Left lung (tissue), 10 donors: ENCODE results near the gene KDM8. TPM values are rescaled to one million over a fixed set of nuclear protein-coding genes. Genes with fewer than 3 reads are reported as not detected.

Experiments used
- ATAC-seq: fragments of 200-7000 bp; cut with Tn5 transposase; one replicate; pipeline ENCODE4 v1.9.1; 2020; ENCODE audit warnings: moderate library complexity
- DNase-seq, 4 donors: peaks; one replicate each; pipeline ENCODE4 v3.0.0-alpha.2; 2013 to 2020
- H3K27ac ChIP-seq, 2 donors: fragments of 200-600 bp; sonication (generic) in 1 of 2; one replicate each; pipeline versions ENCODE4 v1.5.0 to v1.8.0; 2020 to 2021
- H3K27me3 ChIP-seq, 2 donors: fragments of 200-600 bp; sonication (generic) in 1 of 2; one replicate each; pipeline versions ENCODE4 v1.5.0 to v1.8.0; 2020 to 2021
- H3K36me3 ChIP-seq, 2 donors: fragments of 200-600 bp; sonication (generic) in 1 of 2; one replicate each; pipeline versions ENCODE4 v1.5.0 to v1.8.0; 2020 to 2021
- H3K4me1 ChIP-seq, 2 donors: fragments of 200-600 bp; one replicate each; pipeline ENCODE4 v1.8.0; 2021
- H3K4me3 ChIP-seq, 2 donors: fragments of 200-600 bp; sonication (generic) in 1 of 2; one replicate each; pipeline versions ENCODE4 v1.5.0 to v1.8.0; 2020 to 2021; ENCODE audit warnings: mild to moderate bottlenecking in 1 of 2
- H3K9me3 ChIP-seq, 2 donors: fragments of 200-600 bp; sonication (generic) in 1 of 2; one replicate each; pipeline versions ENCODE4 v1.5.0 to v1.8.0; 2020 to 2021
- CTCF ChIP-seq, 2 donors: fragments of 200-600 bp; sonication (generic) in 1 of 2; IDR thresholded peaks; one replicate each; pipeline versions ENCODE4 v1.5.0 to v1.8.0; 2021; ENCODE audit warnings: antibody characterized with exemption in 2 of 2
- intact Hi-C, 2 donors: fragments of 100-400 bp; cut with DNase I; formaldehyde crosslinking; loops; one replicate each; pipeline versions ENCODE4 v1.11.2 to v1.14.2; 2022
- polyA plus RNA-seq, 6 donors: library from polyadenylated mRNA; unstranded; fragments of 120-200 nt; gene quantifications; one replicate each; pipeline ENCODE4 v1.2.1, GENCODE V29; 2013; ENCODE audit not compliant: insufficient read length in 6 of 6
- total RNA-seq, 2 donors: library from RNA; stranded (reverse); fragmentation: NEBNext Ultra II Directional; extraction: Animal tissue kit (Norgen Biotek cat#: 25700); gene quantifications; one replicate each; pipeline ENCODE4 v1.2.1, GENCODE V29; 2021
- donor health status: DM: no; HTN: yes; CAD: no.
- donor health status: DM: no; HTN: no; CAD: no.

Gene KDM8
- total and polyA plus RNA-seq, 8 donors = 5.2 to 9.9 (median 8.8) TPM

- H3K27ac ChIP-seq = peak overlapping the region in 1 of 2 donors; percentile 89
- peaks cover 33 to 95% of the 10 kb centered on the region in 2 donors for H3K4me1 ChIP-seq
- H3K27me3 ChIP-seq = no peaks in the 10 kb centered on the region
- no peaks in the 10 kb centered on the region for H3K36me3 ChIP-seq
- no peak for TF ChIP-seq CTCF (IDR thresholded peaks at IDR 0.05)
- ATAC-seq = no peak
- DNase-seq = peak in 1 of 4 donors; percentile 30
- intact Hi-C loops = loop anchor here in 1 of 2 donors (10.0 kb wide), 1 partner anchor 75 kb away; the partner anchor contains the start of gene IL4R
- H3K9me3 ChIP-seq = no peaks in the 10 kb centered on the region
- H3K4me3 ChIP-seq = no peak overlapping the region
Observed at GRCh38 chr16:27239906-27240655, 36.8 kb downstream of the KDM8 start.

DNA sequence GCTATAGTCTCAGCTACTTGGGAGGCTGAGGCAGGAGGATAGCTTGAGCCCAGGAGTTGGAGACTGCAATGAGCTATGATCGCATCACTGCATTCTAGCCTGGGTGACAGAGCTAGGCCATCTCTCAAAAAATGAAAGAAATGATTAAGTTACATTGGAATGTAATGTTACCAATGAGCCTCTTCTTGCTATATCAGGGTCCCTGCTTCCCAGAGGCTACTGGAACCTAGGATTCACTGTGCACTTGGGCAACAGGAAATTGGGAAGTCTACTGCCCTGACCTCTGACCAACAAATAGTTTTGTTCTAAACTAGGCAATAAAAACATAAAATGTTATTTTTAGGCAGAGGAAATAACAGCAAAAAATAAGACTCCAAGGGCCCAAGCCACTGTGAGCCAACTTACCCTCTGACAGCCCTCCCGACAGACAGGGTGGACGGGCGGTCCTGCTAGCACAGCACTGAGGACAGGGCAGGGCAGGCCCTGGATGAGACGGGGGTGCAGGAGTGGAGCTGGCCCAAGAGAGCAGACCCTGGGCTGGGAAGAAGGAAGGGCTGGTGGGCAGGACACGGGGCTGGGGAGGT is 37.7 kb downstream of the KDM8 start:
- ATAC-seq (no peak), DNase-seq (peak in 1 of 4 donors; percentile 27)
- no peaks in the 10 kb centered on the region for H3K27me3 ChIP-seq
- TF ChIP-seq CTCF (IDR thresholded peaks at IDR 0.05) = no peak
- H3K36me3 ChIP-seq = no peaks in the 10 kb centered on the region
- H3K4me3 ChIP-seq = no peak overlapping the region
- H3K27ac ChIP-seq = peak overlapping the region in 1 of 2 donors; percentile 89
- no peaks in the 10 kb centered on the region for H3K9me3 ChIP-seq
- peaks cover 27 to 94% of the 10 kb centered on the region in 2 donors for H3K4me1 ChIP-seq
- intact Hi-C loops = loop anchor here in 1 of 2 donors (10.0 kb wide), 1 partner anchor 74 kb away; the partner anchor contains the start of gene IL4R

- H3K27me3 ChIP-seq = no peaks in the 10 kb centered on the region
- peaks cover 25 to 94% of the 10 kb centered on the region in 2 donors for H3K4me1 ChIP-seq
- intact Hi-C loops = loop anchor here in 1 of 2 donors (10.0 kb wide), 1 partner anchor 73 kb away; the partner anchor contains the start of gene IL4R
- no peak for TF ChIP-seq CTCF (IDR thresholded peaks at IDR 0.05)
- H3K9me3 ChIP-seq = no peaks in the 10 kb centered on the region
- no peak for DNase-seq
- peak overlapping the region; percentile 59 to 89 for H3K27ac ChIP-seq
- ATAC-seq = no peak
- no peaks in the 10 kb centered on the region for H3K36me3 ChIP-seq
- H3K4me3 ChIP-seq = no peak overlapping the region
Observed at GRCh38 chr16:27241658-27242057, 38.3 kb downstream of the KDM8 start.

DNA sequence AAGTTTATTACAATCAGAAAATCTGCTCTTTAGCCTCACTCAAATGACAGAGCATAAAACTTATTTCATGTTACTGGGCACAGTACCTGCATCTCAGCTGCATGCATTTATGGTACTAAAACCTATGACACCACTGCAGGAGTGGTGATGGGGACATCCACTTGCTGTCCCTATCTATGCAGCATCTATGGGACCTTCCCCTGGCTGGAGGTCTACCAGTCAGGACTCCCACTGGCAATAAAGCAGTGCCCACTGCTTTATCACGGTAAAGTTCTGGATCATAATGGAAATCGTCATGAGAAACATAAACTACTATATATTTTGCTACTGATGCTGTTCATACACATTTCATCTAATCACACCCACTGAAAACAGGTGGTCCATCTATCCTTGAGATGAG is 39.1 kb downstream of the KDM8 start:
- Histone ChIP-seq H3K4me3 (peak overlapping the region in 1 of 2 donors; percentile 20), H3K27ac (peak overlapping the region; percentile 59 to 89), H3K9me3 (no peaks in the 10 kb centered on the region), H3K36me3 (no peaks in the 10 kb centered on the region), H3K27me3 (no peaks in the 10 kb centered on the region), H3K4me1 (peaks cover 22 to 94% of the 10 kb centered on the region in 2 donors)
- no peak for ATAC-seq
- no peak for TF ChIP-seq CTCF (IDR thresholded peaks at IDR 0.05)
- peak in 1 of 4 donors; percentile 20 for DNase-seq
- intact Hi-C loops = loop anchor here in 1 of 2 donors (10.0 kb wide), 1 partner anchor 72 kb away; the partner anchor contains the start of gene IL4R
